ENCODE results near the gene BRPF1. TPM values are rescaled to one million over a fixed set of nuclear protein-coding genes. Genes with fewer than 3 reads are reported as not detected.

The BRPF1 gene
- total and polyA plus RNA-seq, 10 of the 15 experiments (the other 5 are each of a cell fraction or from before 2014, with no cell fraction given) = 1.2 to 25.3 (median 13.6) TPM

GRCh38 chr3:9754678-9755077 is 23.1 kb downstream of the BRPF1 start:
- no TSS peak for BruUV-seq (replicated peaks)
- ATAC-seq (no peak), FAIRE-seq (no peak), DNase-seq (ENCODE audit: low read depth, low spot score) (no peak)
- Histone ChIP-seq H4K20me1 (ENCODE audit: control insufficient read depth, insufficient read depth) (no peaks in the 10 kb centered on the region), H3K27ac (ENCODE audit: control insufficient read depth, insufficient read depth) (no peak overlapping the region), H3K9ac (ENCODE audit: control insufficient read depth, insufficient read depth, low read length) (no peak overlapping the region), H3K4me3 (no peak overlapping the region), H2AFZ (ENCODE audit: control insufficient read depth, low read depth, low read length) (no peak overlapping the region), H3K79me2 (ENCODE audit: control insufficient read depth, insufficient read depth, low read length) (peaks cover 15% of the 10 kb centered on the region), H3K36me3 (ENCODE audit: control insufficient read depth in 2 of 2, insufficient read depth in 2 of 2, low read length in 1 of 2) (peaks cover 2 to 9% of the 10 kb centered on the region in 2 experiments; a peak in 3 of 4 replicates), H3K27me3 (replicated peaks in 1 of 2; ENCODE audit: control insufficient read depth in 2 of 2, insufficient read depth in 2 of 2, low read length in 1 of 2) (no peaks in the 10 kb centered on the region), H3K9me3 (replicated peaks; ENCODE audit: control insufficient read depth, insufficient read depth, low read length) (no peaks in the 10 kb centered on the region), H3K4me2 (ENCODE audit: control insufficient read depth, insufficient read depth) (no peak overlapping the region), H3K4me1 (ENCODE audit: control insufficient read depth, insufficient read depth, low read length) (peaks cover 21% of the 10 kb centered on the region)
- in situ Hi-C loops (cut with MboI) (no loop called here), intact Hi-C loops (cut with micrococcal nuclease; ENCODE audit: unreplicated experiment) (no loop called here)
- ChIA-PET CTCF (no interaction called here), SMC1A (ENCODE audit: uncharacterized antibody, unreplicated experiment) (no interaction called here), POLR2A (interaction anchor here (0.9 kb wide), 1 partner anchor 42 kb away, joined by 3 read pairs; no protein-coding TSS in a partner anchor), RAD21 (ENCODE audit: unreplicated experiment) (no interaction called here)
- WGBS (ENCODE audit: insufficient coverage, insufficient replicate concordance, low lambda C conversion rate, missing lambda C conversion rate) = 98% methylated on average over 8 of the region's 8 CpGs
- TF ChIP-seq KAT2A (conservative IDR thresholded peaks at IDR 0.05; ENCODE audit: control insufficient read depth, low read depth, low read length) (no peak), SRF (IDR thresholded peaks at IDR 0.05; ENCODE audit: low read depth in 2 of 2, low read length in 2 of 2) (no peak), ESRRA (IDR thresholded peaks at IDR 0.05; ENCODE audit: low read length) (no peak), SMARCA5 (IDR thresholded peaks at IDR 0.05) (no peak), JUND (IDR thresholded peaks at IDR 0.05; ENCODE audit: low read depth, low read length) (no peak), EGR1 (IDR thresholded peaks at IDR 0.05; ENCODE audit: borderline replicate concordance in 1 of 2, low read depth in 2 of 2, low read length in 2 of 2) (no peak), SUZ12 (IDR thresholded peaks at IDR 0.05; ENCODE audit: unreplicated experiment) (no peak), BRCA1 (IDR thresholded peaks at IDR 0.05; ENCODE audit: low read depth, low read length) (no peak), CBFB (IDR thresholded peaks at IDR 0.05; ENCODE audit: low read depth) (no peak), NR2C2 (IDR thresholded peaks at IDR 0.05; ENCODE audit: borderline replicate concordance, control insufficient read depth, insufficient read length, low read depth) (no peak)

All from GM12878 (cell line).